ENCODE measurements around the gene RANBP1. TPM values are rescaled to one million over a fixed set of nuclear protein-coding genes. Genes with fewer than 3 reads are reported as not detected.

Gene RANBP1
- total RNA-seq, 1 donor from 2014 or later, result 500 TPM

GRCh38 chr22:20147237-20147988 lies 31.5 kb downstream of the RANBP1 start:
- peaks cover 2% of the 10 kb centered on the region for H3K4me1 Mint-ChIP-seq
- no peak overlapping the region for H3K27ac Mint-ChIP-seq
- intact Hi-C loops (cut with micrococcal nuclease), result no loop called here
- no peak overlapping the region for H3K4me3 Mint-ChIP-seq
- DNase-seq, result no peak
- no peaks in the 10 kb centered on the region for H3K9me3 Mint-ChIP-seq
- no peaks in the 10 kb centered on the region for H3K27me3 Mint-ChIP-seq
- H3K36me3 Mint-ChIP-seq (ENCODE audit: low read depth), result no peaks in the 10 kb centered on the region

- no peaks in the 10 kb centered on the region for H3K36me3 Mint-ChIP-seq (ENCODE audit: low read depth)
Measured at GRCh38 chr22:20148414-20148813, 32.5 kb downstream of the RANBP1 start.

GRCh38 chr22:20149257-20150250 lies 33.6 kb downstream of the RANBP1 start:
- Mint-ChIP-seq H3K4me1 (peaks cover 2% of the 10 kb centered on the region), H3K36me3 (ENCODE audit: low read depth) (no peaks in the 10 kb centered on the region), H3K27ac (no peak overlapping the region), H3K4me3 (no peak overlapping the region), H3K27me3 (no peaks in the 10 kb centered on the region), H3K9me3 (no peaks in the 10 kb centered on the region)
- intact Hi-C loops (cut with micrococcal nuclease), result no loop called here
- DNase-seq, result no peak

More at GRCh38 chr22:20148414-20148813, 32.5 kb downstream of the RANBP1 start:
- H3K9me3 Mint-ChIP-seq, result no peaks in the 10 kb centered on the region
- no peaks in the 10 kb centered on the region for H3K27me3 Mint-ChIP-seq
- intact Hi-C loops (cut with micrococcal nuclease), result no loop called here
- no peak for DNase-seq
- no peak overlapping the region for H3K27ac Mint-ChIP-seq
- H3K4me1 Mint-ChIP-seq, result peaks cover 2% of the 10 kb centered on the region
- H3K4me3 Mint-ChIP-seq, result no peak overlapping the region

GRCh38 chr22:20150381-20151275 lies 34.7 kb downstream of the RANBP1 start, which contains the start of gene CCDC188:
CCDC188 (minus strand) TSS chr22:20151055; CDS start chr22:20150986, 69 bp downstream.
- Mint-ChIP-seq H3K27me3 (no peaks in the 10 kb centered on the region), H3K9me3 (no peaks in the 10 kb centered on the region)

GRCh38 chr22:20151276-20151588 lies 35.3 kb downstream of the RANBP1 start:
- Mint-ChIP-seq H3K4me1 (peaks cover 2% of the 10 kb centered on the region), H3K27ac (no peak overlapping the region), H3K36me3 (ENCODE audit: low read depth) (no peaks in the 10 kb centered on the region), H3K9me3 (no peaks in the 10 kb centered on the region), H3K27me3 (no peaks in the 10 kb centered on the region), H3K4me3 (no peak overlapping the region)
- no peak for DNase-seq
- intact Hi-C loops (cut with micrococcal nuclease), result no loop called here

More at GRCh38 chr22:20150381-20151275, 34.7 kb downstream of the RANBP1 start, which contains the start of gene CCDC188:
- Mint-ChIP-seq H3K4me1 (peaks cover 2% of the 10 kb centered on the region), H3K4me3 (no peak within 1 kb of the TSS), H3K27ac (no peak within 1 kb of the TSS), H3K36me3 (ENCODE audit: low read depth) (no peaks in the 10 kb centered on the region)
- no peak for DNase-seq
- intact Hi-C loops (cut with micrococcal nuclease), result no loop called here

GRCh38 chr22:20152464-20152890 lies 36.6 kb downstream of the RANBP1 start:
- Mint-ChIP-seq H3K36me3 (ENCODE audit: low read depth) (no peaks in the 10 kb centered on the region), H3K4me3 (no peak overlapping the region), H3K4me1 (peaks cover 2% of the 10 kb centered on the region), H3K9me3 (no peaks in the 10 kb centered on the region), H3K27me3 (no peaks in the 10 kb centered on the region), H3K27ac (no peak overlapping the region)
- intact Hi-C loops (cut with micrococcal nuclease), result no loop called here
- no peak for DNase-seq

GRCh38 chr22:20153945-20154344 lies 38.0 kb downstream of the RANBP1 start:
- H3K27me3 Mint-ChIP-seq, result no peaks in the 10 kb centered on the region
- intact Hi-C loops (cut with micrococcal nuclease), result no loop called here
- DNase-seq, result no peak
- no peak overlapping the region for H3K27ac Mint-ChIP-seq
- no peak overlapping the region for H3K4me3 Mint-ChIP-seq
- no peaks in the 10 kb centered on the region for H3K36me3 Mint-ChIP-seq (ENCODE audit: low read depth)
- peaks cover 2% of the 10 kb centered on the region for H3K4me1 Mint-ChIP-seq
- H3K9me3 Mint-ChIP-seq, result no peaks in the 10 kb centered on the region

GRCh38 chr22:20154602-20155187 lies 38.8 kb downstream of the RANBP1 start:
- Mint-ChIP-seq H3K27ac (no peak overlapping the region), H3K27me3 (no peaks in the 10 kb centered on the region), H3K9me3 (no peaks in the 10 kb centered on the region), H3K36me3 (ENCODE audit: low read depth) (no peaks in the 10 kb centered on the region), H3K4me3 (no peak overlapping the region), H3K4me1 (peaks cover 2% of the 10 kb centered on the region)
- no peak for DNase-seq
- intact Hi-C loops (cut with micrococcal nuclease), result loop anchor here (5.0 kb wide), 1 partner anchor 113 kb away; the partner anchor contains the start of gene RTN4R

- no peaks in the 10 kb centered on the region for H3K9me3 Mint-ChIP-seq
- no peaks in the 10 kb centered on the region for H3K27me3 Mint-ChIP-seq
- intact Hi-C loops (cut with micrococcal nuclease), result loop anchor here (5.0 kb wide), 1 partner anchor 112 kb away; the partner anchor contains the start of gene RTN4R
- no peaks in the 10 kb centered on the region for H3K36me3 Mint-ChIP-seq (ENCODE audit: low read depth)
- peak; percentile 78 for DNase-seq
- H3K4me1 Mint-ChIP-seq, result peaks cover 2% of the 10 kb centered on the region
- H3K4me3 Mint-ChIP-seq, result no peak overlapping the region
- no peak overlapping the region for H3K27ac Mint-ChIP-seq
Measured at GRCh38 chr22:20155330-20156041, 39.6 kb downstream of the RANBP1 start.

- intact Hi-C loops (cut with micrococcal nuclease), result loop anchor here (5.0 kb wide), 1 partner anchor 111 kb away; the partner anchor contains the start of gene RTN4R
- peaks cover 2% of the 10 kb centered on the region for H3K4me1 Mint-ChIP-seq
- no peaks in the 10 kb centered on the region for H3K27me3 Mint-ChIP-seq
- no peak overlapping the region for H3K27ac Mint-ChIP-seq
- no peaks in the 10 kb centered on the region for H3K9me3 Mint-ChIP-seq
- no peaks in the 10 kb centered on the region for H3K36me3 Mint-ChIP-seq (ENCODE audit: low read depth)
- H3K4me3 Mint-ChIP-seq, result no peak overlapping the region
- no peak for DNase-seq
Measured at GRCh38 chr22:20156042-20156389, 40.1 kb downstream of the RANBP1 start.

GRCh38 chr22:20156611-20157429 lies 40.9 kb downstream of the RANBP1 start:
- H3K4me1 Mint-ChIP-seq, result peaks cover 2% of the 10 kb centered on the region
- H3K27ac Mint-ChIP-seq, result no peak overlapping the region
- intact Hi-C loops (cut with micrococcal nuclease), result loop anchor here (1.0 to 5.0 kb wide), 3 partner anchors 110 to 299 kb away; partner anchors contain the start of gene RTN4R
- DNase-seq, result peak; percentile 96
- no peak overlapping the region for H3K4me3 Mint-ChIP-seq
- H3K9me3 Mint-ChIP-seq, result no peaks in the 10 kb centered on the region
- no peaks in the 10 kb centered on the region for H3K36me3 Mint-ChIP-seq (ENCODE audit: low read depth)
- H3K27me3 Mint-ChIP-seq, result no peaks in the 10 kb centered on the region
